Measurements from ENCODE around the gene FST.

The FST gene

GRCh38 chr5:53473633-53474032, 6.8 kb upstream of the FST start:
- no peak for DNase-seq (ENCODE audit: low read depth)

GRCh38 chr5:53475320-53475719, 5.1 kb upstream of the FST start:
- DNase-seq (ENCODE audit: low read depth): no peak

GRCh38 chr5:53476019-53476418, 4.4 kb upstream of the FST start:
- no peak for DNase-seq (ENCODE audit: low read depth)

- DNase-seq (ENCODE audit: low read depth): no peak
Observed at GRCh38 chr5:53476531-53477480, 3.6 kb upstream of the FST start.

- DNase-seq (ENCODE audit: low read depth): no peak
Observed at GRCh38 chr5:53478411-53479044, 1.9 kb upstream of the FST start.

- no peak for DNase-seq (ENCODE audit: low read depth)
Observed at GRCh38 chr5:53479045-53479589, 1.3 kb upstream of the FST start.

- no peak for DNase-seq (ENCODE audit: low read depth)
Observed at GRCh38 chr5:53479590-53480415, 626 bp upstream of the FST start.

GRCh38 chr5:53481159-53481886, 894 bp downstream of the FST start:
- DNase-seq (ENCODE audit: low read depth): no peak

GRCh38 chr5:53481887-53482716, 1.7 kb downstream of the FST start:
- DNase-seq (ENCODE audit: low read depth): no peak

GRCh38 chr5:53482717-53483638, 2.5 kb downstream of the FST start:
- no peak for DNase-seq (ENCODE audit: low read depth)

- DNase-seq (ENCODE audit: low read depth): no peak
Observed at GRCh38 chr5:53487436-53487835, 7.0 kb downstream of the FST start.

- no peak for DNase-seq (ENCODE audit: low read depth)
Observed at GRCh38 chr5:53488195-53488722, 7.8 kb downstream of the FST start.

GRCh38 chr5:53490747-53491146, 10.3 kb downstream of the FST start:
- DNase-seq (ENCODE audit: low read depth): no peak

GRCh38 chr5:53501054-53501453, 20.6 kb downstream of the FST start:
- DNase-seq (ENCODE audit: low read depth): no peak

GRCh38 chr5:53503562-53504218, 23.3 kb downstream of the FST start:
- DNase-seq (ENCODE audit: low read depth): no peak

GRCh38 chr5:53507013-53507412, 26.6 kb downstream of the FST start:
- DNase-seq (ENCODE audit: low read depth): no peak

GRCh38 chr5:53508125-53508524, 27.7 kb downstream of the FST start:
- DNase-seq (ENCODE audit: low read depth): no peak

GRCh38 chr5:53512539-53512938, 32.1 kb downstream of the FST start:
- DNase-seq (ENCODE audit: low read depth): no peak

GRCh38 chr5:53515988-53516387, 35.6 kb downstream of the FST start:
- no peak for DNase-seq (ENCODE audit: low read depth)

Measured in T follicular helper cell (primary cell).